GM10248 (cell line): Measurements from ENCODE around the gene WDR37.

ENCODE experiments used
- CTCF ChIA-PET: fragments of 300-600 bp; sonication (Branson Sonifier 250); formaldehyde crosslinking; extraction: SDS; loops from one replicate; lab custom pipeline; 2021; ENCODE audit warnings: antibody characterized with exemption; lab: Yijun Ruan, JAX
- POLR2A ChIA-PET: fragments of 350-650 bp; sonication (Branson Sonifier 250); formaldehyde crosslinking; extraction: SDS; loops from one replicate; lab custom pipeline; 2020; ENCODE audit warnings: antibody characterized with exemption; lab: Yijun Ruan, JAX
- DNase-seq: peaks from one replicate; pipeline ENCODE4 v3.0.0; 2012; ENCODE audit errors: extremely low spot score
- TF ChIP-seq, protein P1 (sequence below): IDR thresholded peaks from 2 replicates; pipeline ENCODE4 v1.5.1; 2012; ENCODE audit warnings: mild to moderate bottlenecking, low read depth; ENCODE audit errors: extremely low read depth, missing control alignments, control extremely low read depth

The WDR37 gene

DNA sequence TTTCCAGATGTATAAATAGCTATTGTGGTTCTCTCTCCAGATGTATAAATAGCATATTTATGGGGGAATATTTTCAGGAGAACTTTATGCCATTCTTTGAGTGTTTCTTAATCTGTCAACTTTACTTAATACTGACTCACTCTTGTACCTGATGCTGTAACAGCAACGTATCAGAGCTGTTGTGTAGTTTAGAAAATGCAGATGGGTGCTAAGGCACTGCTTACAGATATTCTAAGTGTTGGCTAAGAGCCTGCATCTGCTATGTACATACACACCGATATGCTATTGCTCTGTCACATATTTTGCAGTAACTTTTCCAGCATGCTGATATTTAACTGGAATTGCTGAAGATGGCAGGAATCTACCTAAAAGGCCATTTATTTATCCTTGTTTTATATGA, 71.9 kb downstream of the WDR37 start:
- ChIA-PET POLR2A (no interaction called here), CTCF (interaction anchor here (1.4 kb wide), 1 partner anchor 18 kb away, joined by 4 read pairs; no protein-coding TSS in a partner anchor)
- TF ChIP-seq, protein P1, sequence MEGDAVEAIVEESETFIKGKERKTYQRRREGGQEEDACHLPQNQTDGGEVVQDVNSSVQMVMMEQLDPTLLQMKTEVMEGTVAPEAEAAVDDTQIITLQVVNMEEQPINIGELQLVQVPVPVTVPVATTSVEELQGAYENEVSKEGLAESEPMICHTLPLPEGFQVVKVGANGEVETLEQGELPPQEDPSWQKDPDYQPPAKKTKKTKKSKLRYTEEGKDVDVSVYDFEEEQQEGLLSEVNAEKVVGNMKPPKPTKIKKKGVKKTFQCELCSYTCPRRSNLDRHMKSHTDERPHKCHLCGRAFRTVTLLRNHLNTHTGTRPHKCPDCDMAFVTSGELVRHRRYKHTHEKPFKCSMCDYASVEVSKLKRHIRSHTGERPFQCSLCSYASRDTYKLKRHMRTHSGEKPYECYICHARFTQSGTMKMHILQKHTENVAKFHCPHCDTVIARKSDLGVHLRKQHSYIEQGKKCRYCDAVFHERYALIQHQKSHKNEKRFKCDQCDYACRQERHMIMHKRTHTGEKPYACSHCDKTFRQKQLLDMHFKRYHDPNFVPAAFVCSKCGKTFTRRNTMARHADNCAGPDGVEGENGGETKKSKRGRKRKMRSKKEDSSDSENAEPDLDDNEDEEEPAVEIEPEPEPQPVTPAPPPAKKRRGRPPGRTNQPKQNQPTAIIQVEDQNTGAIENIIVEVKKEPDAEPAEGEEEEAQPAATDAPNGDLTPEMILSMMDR: no peak
- no peak for DNase-seq

DNA sequence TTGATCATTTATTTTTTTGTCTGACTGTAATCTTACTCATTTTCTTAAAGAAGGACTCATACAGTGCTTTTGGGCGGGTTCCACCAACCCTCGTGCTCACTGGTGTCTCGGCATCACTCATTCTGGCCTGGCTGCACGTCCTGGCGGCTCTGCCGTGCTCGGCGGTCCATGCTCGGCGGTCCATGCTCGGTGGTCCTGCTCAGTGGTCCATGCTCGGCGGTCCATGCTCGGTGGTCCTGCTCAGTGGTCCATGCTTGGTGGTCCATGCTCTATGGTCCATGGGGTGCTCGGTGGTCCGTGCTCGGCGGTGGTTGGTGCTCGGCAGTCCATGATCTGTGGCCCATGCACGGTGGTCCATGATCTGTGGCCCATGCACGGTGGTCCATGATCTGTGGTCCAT, 72.5 kb downstream of the WDR37 start:
- DNase-seq: no peak
- ChIA-PET POLR2A (no interaction called here), CTCF (no interaction called here)
- TF ChIP-seq, protein P1: no peak

DNA sequence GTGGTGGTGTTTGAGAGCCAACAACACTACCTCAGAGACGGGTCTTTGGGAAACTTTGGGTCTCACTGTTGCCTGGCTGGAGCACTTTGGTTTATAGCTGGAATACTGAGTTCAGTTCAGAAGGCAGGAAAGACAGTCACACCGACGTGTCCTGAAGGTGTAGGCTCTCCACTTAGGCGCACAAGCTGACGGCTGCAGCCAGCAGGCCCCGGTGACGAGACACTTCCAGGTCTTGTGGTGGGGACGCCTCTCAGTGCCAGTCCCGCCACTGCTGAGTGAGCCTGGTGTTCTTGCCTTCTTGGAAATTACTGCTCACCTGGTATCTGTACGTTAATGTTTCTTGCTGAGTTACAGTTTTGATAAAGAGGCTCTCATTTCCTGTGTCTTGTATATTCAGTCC, 74.0 kb downstream of the WDR37 start:
- ChIA-PET POLR2A (no interaction called here), CTCF (interaction anchor here (1.0 kb wide), 1 partner anchor 8 kb away, joined by 3 read pairs; no protein-coding TSS in a partner anchor)
- no peak for DNase-seq
- TF ChIP-seq, protein P1: no peak

DNA sequence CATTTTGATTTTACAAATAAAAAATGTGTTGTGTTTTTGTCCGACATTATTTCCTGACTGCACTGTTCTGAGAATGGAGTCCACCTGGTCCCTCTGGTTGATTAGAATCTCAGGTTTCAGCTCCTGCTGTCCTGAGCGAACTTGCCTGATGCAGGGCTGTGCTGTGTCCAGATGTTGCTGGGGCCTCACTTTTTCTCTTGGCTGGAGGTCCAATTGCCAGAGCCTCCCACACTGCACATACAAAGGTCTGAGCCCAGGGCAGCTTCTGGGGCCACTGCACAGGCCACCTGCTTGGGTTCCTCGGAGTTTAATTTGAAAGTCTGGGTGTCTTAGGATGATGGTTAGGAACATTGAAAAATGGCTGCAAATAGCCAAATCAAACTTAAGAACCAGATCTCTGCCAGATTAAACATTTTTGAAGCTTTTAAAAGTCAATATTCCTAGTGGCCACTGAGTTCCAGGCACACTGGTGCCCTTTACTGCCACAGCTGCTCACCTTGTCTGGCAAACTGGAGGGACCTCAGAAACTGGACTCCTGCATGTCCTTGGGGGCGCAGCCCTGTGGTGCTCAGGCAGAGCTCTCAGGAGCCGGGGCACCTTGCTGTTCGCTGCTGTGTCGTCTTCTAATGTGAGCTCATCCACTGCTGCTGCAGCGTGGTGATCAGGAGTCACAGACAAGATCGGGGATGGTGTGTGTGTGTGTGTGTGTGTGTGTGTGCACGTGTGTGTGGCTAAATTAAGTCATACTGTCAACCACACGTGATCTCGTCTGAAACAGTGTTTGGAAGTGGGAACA, 75.0 kb downstream of the WDR37 start:
- no peak for DNase-seq
- CTCF ChIA-PET: interaction anchor here (1.5 kb wide), 1 partner anchor 11 kb away, joined by 5 read pairs; no protein-coding TSS in a partner anchor
- TF ChIP-seq, protein P1: no peak
- POLR2A ChIA-PET: no interaction called here

DNA sequence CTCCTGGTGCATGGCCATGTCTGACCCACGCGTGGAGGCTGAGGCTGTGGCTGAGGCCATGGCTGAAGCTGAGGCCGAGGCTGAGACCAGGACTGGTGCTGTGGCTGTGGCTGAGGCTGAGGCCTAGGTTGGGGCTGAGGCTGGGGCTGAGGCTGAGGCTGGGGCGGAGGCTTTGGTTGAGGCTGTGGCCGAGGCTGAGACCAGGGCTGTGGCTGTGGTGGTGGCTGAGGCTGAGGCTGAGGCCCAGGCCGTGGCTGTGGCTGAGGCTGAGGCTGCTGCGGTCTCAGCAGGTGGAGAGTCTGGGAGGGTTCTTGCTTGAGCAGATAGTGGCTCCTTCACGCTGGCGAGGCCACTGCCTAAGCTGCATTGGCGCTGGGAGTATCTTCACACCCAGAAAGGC, 76.4 kb downstream of the WDR37 start:
- DNase-seq: no peak
- TF ChIP-seq, protein P1: no peak
- ChIA-PET POLR2A (no interaction called here), CTCF (interaction anchor here (1.5 kb wide), 1 partner anchor 9 kb away, joined by 5 read pairs; no protein-coding TSS in a partner anchor)

DNA sequence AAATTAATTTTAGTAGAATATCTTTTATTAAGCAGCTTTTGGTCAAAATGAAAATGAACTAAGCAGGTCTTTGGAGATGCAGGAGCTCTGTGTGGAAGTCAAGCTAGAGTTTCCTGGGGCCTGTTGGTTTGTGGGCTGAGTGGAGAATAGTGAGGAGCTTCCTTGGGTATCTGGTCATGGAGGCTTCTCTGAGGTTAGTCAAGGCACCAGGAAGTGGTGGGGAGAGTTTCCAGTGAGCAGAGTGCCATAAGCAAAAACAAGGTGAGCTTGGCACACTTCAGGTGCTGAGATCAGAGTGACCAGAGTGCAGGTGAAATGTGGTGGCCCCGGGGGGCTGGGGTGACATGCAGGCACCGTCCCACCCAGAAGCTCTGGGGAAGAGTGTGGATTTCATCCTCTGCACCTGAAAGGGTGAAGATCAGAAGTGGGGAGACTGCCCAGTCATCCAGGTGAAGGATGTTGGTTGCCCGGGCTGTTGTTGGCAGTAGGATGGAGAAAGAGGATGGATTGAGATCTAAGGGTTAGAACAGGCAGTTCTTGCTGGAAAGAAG, 77.4 kb downstream of the WDR37 start:
- CTCF ChIA-PET: interaction anchor here (0.7 kb wide), 1 partner anchor 18 kb away, joined by 3 read pairs; no protein-coding TSS in a partner anchor
- TF ChIP-seq, protein P1: no peak
- no peak for DNase-seq
- POLR2A ChIA-PET: no interaction called here
